T47D (cell line): Measurements from ENCODE around the gene SPRED2.
"Not testable (repeated sequence)": the region's sequence is repeated elsewhere in the genome, so short reads cannot be mapped to it uniquely, and the experiment has no call there.

Experiments
- DNase-seq, 2 experiments: peaks; one replicate each; pipeline versions ENCODE4 v3.0.0 to v3.0.0-alpha.2; 2011 to 2012; ENCODE audit warnings: low read depth in 1 of 2, low spot score in 1 of 2
- JUND ChIP-seq: IDR thresholded peaks from 2 replicates; pipeline ENCODE4 v1.6.1; 2012; ENCODE audit warnings: low read depth
- in situ Hi-C: cut with HindIII; loops from 2 replicates; pipeline ENCODE4 v1.10.0; 2016; ENCODE audit warnings: low sequenced_read_pairs, low pct_unique_long_range_greater_than_20kb

The SPRED2 gene

GRCh38 chr2:65347913-65348312 lies 84.5 kb downstream of the SPRED2 start:
- in situ Hi-C loops = no loop called here
- DNase-seq = no peak
- TF ChIP-seq JUND = no peak

- DNase-seq = no peak
- in situ Hi-C loops = no loop called here
- no peak for TF ChIP-seq JUND
Observed at GRCh38 chr2:65345631-65346030, 86.8 kb downstream of the SPRED2 start.

GRCh38 chr2:65344689-65345088 lies 87.7 kb downstream of the SPRED2 start:
- in situ Hi-C loops = no loop called here
- TF ChIP-seq JUND = no peak
- DNase-seq = no peak

GRCh38 chr2:65344182-65344581 lies 88.2 kb downstream of the SPRED2 start:
- no peak for TF ChIP-seq JUND
- in situ Hi-C loops = no loop called here
- DNase-seq = no peak

GRCh38 chr2:65343386-65343785 lies 89.0 kb downstream of the SPRED2 start:
- no peak for DNase-seq
- TF ChIP-seq JUND = no peak
- in situ Hi-C loops = no loop called here

- in situ Hi-C loops = no loop called here
- no peak for TF ChIP-seq JUND
- DNase-seq = no peak
Observed at GRCh38 chr2:65340898-65341681, 91.3 kb downstream of the SPRED2 start.

GRCh38 chr2:65339648-65340047 lies 92.8 kb downstream of the SPRED2 start:
- in situ Hi-C loops = no loop called here
- DNase-seq = no peak
- no peak for TF ChIP-seq JUND

- DNase-seq, in situ Hi-C loops: not testable (repeated sequence)
Observed at GRCh38 chr2:65338830-65339495, 93.4 kb downstream of the SPRED2 start.

GRCh38 chr2:65337915-65338314 lies 94.5 kb downstream of the SPRED2 start:
- in situ Hi-C loops, DNase-seq: not testable (repeated sequence)

- no peak for TF ChIP-seq JUND
- in situ Hi-C loops = no loop called here
- DNase-seq = no peak
Observed at GRCh38 chr2:65334714-65335113, 97.7 kb downstream of the SPRED2 start.

GRCh38 chr2:65331336-65332025 lies 100.9 kb downstream of the SPRED2 start:
- TF ChIP-seq JUND = no peak
- in situ Hi-C loops = no loop called here
- no peak for DNase-seq

GRCh38 chr2:65329525-65329924 lies 102.9 kb downstream of the SPRED2 start:
- no peak for TF ChIP-seq JUND
- in situ Hi-C loops = no loop called here
- no peak for DNase-seq

- DNase-seq = peak in 1 of 2 experiments; percentile 75
- TF ChIP-seq JUND = no peak
- in situ Hi-C loops = no loop called here
Observed at GRCh38 chr2:65326276-65326675, 106.1 kb downstream of the SPRED2 start.
